ENCODE measurements around the gene WWC2. TPM values are rescaled to one million over a fixed set of nuclear protein-coding genes. Genes with fewer than 3 reads are reported as not detected.

Gene WWC2
- total and polyA plus RNA-seq, 9 donors, result 9.4 to 43.0 (median 32.5) TPM

- WGBS, 3 donors, result 91 to 93% (median 92%) methylated on average over 9 of the region's 9 CpGs
Measured at GRCh38 chr4:183349673-183350072, 250.6 kb downstream of the WWC2 start.

GRCh38 chr4:183350317-183351071 lies 251.4 kb downstream of the WWC2 start:
- H3K4me3 ChIP-seq, result no peak overlapping the region
- no peaks in the 10 kb centered on the region for H3K36me3 ChIP-seq
- 86 to 88% (median 87%) methylated on average over 17 of the region's 17 CpGs for WGBS, 3 donors
- no peak overlapping the region for H3K27ac ChIP-seq
- no peaks in the 10 kb centered on the region for H3K27me3 ChIP-seq
- intact Hi-C loops (cut with DNase I), result no loop called here
- no peak for DNase-seq
- H3K4me1 ChIP-seq (ENCODE audit: insufficient read depth), result no peaks in the 10 kb centered on the region
- TF ChIP-seq CTCF (IDR thresholded peaks at IDR 0.05), result no peak
- H3K9me3 ChIP-seq, result no peaks in the 10 kb centered on the region

More at GRCh38 chr4:183349673-183350072, 250.6 kb downstream of the WWC2 start:
- DNase-seq, result no peak
- H3K36me3 ChIP-seq, result no peaks in the 10 kb centered on the region
- H3K4me1 ChIP-seq (ENCODE audit: insufficient read depth), result no peaks in the 10 kb centered on the region
- TF ChIP-seq POLR2A (IDR thresholded peaks at IDR 0.05) (no peak), CTCF (IDR thresholded peaks at IDR 0.05) (no peak), EP300 (IDR thresholded peaks at IDR 0.05) (no peak)
- H3K27ac ChIP-seq, result no peak overlapping the region
- intact Hi-C loops (cut with DNase I), result no loop called here
- H3K9me3 ChIP-seq, result no peaks in the 10 kb centered on the region
- H3K4me3 ChIP-seq, result no peak overlapping the region
- no peaks in the 10 kb centered on the region for H3K27me3 ChIP-seq

- no peak overlapping the region for H3K4me3 ChIP-seq
- no peaks in the 10 kb centered on the region for H3K9me3 ChIP-seq
- WGBS, 3 donors, result 87 to 89% (median 88%) methylated on average over 5 of the region's 5 CpGs
- DNase-seq, result no peak
- no peaks in the 10 kb centered on the region for H3K4me1 ChIP-seq (ENCODE audit: insufficient read depth)
- TF ChIP-seq CTCF (IDR thresholded peaks at IDR 0.05) (no peak), EP300 (IDR thresholded peaks at IDR 0.05) (no peak), POLR2A (IDR thresholded peaks at IDR 0.05) (no peak)
- H3K27me3 ChIP-seq, result no peaks in the 10 kb centered on the region
- H3K36me3 ChIP-seq, result no peaks in the 10 kb centered on the region
- H3K27ac ChIP-seq, result no peak overlapping the region
- intact Hi-C loops (cut with DNase I), result no loop called here
Measured at GRCh38 chr4:183352546-183352945, 253.5 kb downstream of the WWC2 start.

GRCh38 chr4:183353557-183353956 lies 254.5 kb downstream of the WWC2 start:
- intact Hi-C loops (cut with DNase I), result no loop called here
- 83 to 88% (median 83%) methylated on average over 8 of the region's 8 CpGs for WGBS, 3 donors
- Histone ChIP-seq H3K27ac (no peak overlapping the region), H3K9me3 (no peaks in the 10 kb centered on the region), H3K4me1 (ENCODE audit: insufficient read depth) (no peaks in the 10 kb centered on the region), H3K4me3 (no peak overlapping the region), H3K36me3 (no peaks in the 10 kb centered on the region), H3K27me3 (no peaks in the 10 kb centered on the region)
- no peak for DNase-seq
- TF ChIP-seq EP300 (IDR thresholded peaks at IDR 0.05), result no peak
- no peak for TF ChIP-seq CTCF (IDR thresholded peaks at IDR 0.05)
- no peak for TF ChIP-seq POLR2A (IDR thresholded peaks at IDR 0.05)
